Mucosa of rectum (tissue), 2 donors: Measurements from ENCODE around the gene TMEM139.
"Not testable (repeated sequence)": the region's sequence is repeated elsewhere in the genome, so short reads cannot be mapped to it uniquely, and the experiment has no call there.

ENCODE experiments used
- H3K27ac ChIP-seq, 2 donors: one replicate each; pipeline ENCODE4 v1.7.0; 2013; ENCODE audit warnings: inconsistent platforms in 2 of 2, low read depth in 2 of 2, low read length in 2 of 2
- H3K27me3 ChIP-seq, 2 donors: one replicate each; pipeline ENCODE4 v1.7.0; 2013; ENCODE audit warnings: low read length in 2 of 2; ENCODE audit not compliant: control insufficient read depth in 2 of 2, insufficient read depth in 2 of 2
- H3K36me3 ChIP-seq, 2 donors: one replicate each; pipeline ENCODE4 v1.7.0; 2013; ENCODE audit warnings: low read length in 2 of 2; ENCODE audit not compliant: control insufficient read depth in 2 of 2, insufficient read depth in 2 of 2
- H3K4me1 ChIP-seq, 2 donors: one replicate each; pipeline ENCODE4 v1.7.0; 2013; ENCODE audit warnings: low read length in 2 of 2, mild to moderate bottlenecking in 1 of 2; ENCODE audit not compliant: control insufficient read depth in 2 of 2, insufficient read depth in 2 of 2
- H3K4me3 ChIP-seq, 2 donors: one replicate each; pipeline ENCODE4 v1.7.0; 2013; ENCODE audit warnings: low read length in 2 of 2
- H3K9ac ChIP-seq, 2 donors: one replicate each; pipeline ENCODE4 v1.7.0; 2013; ENCODE audit warnings: low read length in 2 of 2, low read depth in 1 of 2, mild to moderate bottlenecking in 1 of 2
- H3K9me3 ChIP-seq, 2 donors: one replicate each; pipeline ENCODE4 v1.7.0; 2013; ENCODE audit warnings: low read length in 2 of 2; ENCODE audit not compliant: control insufficient read depth in 2 of 2
- donor health status: healthy.
- donor health status: Normal muscosa, but diverticular disease.

The TMEM139 gene

DNA sequence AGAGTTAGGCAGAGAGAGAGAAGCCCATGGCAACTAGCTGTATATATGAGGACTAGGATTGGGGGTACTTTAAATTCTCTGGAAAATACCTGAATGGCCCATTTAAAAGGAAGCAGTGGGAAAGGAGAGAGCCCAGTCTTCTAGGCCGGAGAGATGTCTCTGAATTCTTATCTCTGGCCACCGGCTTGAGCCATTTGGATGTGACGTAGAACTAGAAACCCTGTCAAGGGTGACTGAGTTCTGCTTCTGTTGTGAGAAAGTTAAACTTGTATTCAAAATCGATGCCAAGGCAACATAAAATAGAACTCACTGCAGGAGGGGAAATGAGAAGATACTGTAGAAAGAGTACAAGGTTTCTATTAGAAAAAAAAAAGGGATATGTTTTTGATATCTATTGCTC is 27.8 kb upstream of the TMEM139 start:
- H3K4me1 ChIP-seq, result peaks cover 0 to 6% of the 10 kb centered on the region in 2 donors
- no peak overlapping the region for H3K9ac ChIP-seq
- no peaks in the 10 kb centered on the region for H3K27me3 ChIP-seq
- H3K4me3 ChIP-seq, result no peak overlapping the region
- H3K27ac ChIP-seq, result no peak overlapping the region
- no peaks in the 10 kb centered on the region for H3K36me3 ChIP-seq
- H3K9me3 ChIP-seq, result no peaks in the 10 kb centered on the region

DNA sequence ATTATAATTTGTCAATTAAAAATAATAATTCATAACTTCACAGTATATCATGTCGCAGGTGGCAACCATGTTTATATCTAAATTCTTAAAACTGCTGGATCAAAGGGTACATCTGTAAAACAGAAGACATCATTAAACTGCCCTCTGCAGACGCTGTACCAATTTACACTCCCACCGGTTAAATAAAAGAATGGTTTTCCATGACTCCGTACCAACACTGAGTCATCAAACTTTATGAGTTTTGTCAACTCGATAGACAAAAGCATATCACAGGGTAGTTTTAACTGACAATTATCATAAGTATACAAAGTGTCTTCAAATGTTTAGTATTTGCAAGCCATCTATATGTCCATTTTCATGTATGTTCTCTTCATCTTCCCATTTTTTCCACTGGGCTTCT is 27.3 kb upstream of the TMEM139 start:
- Histone ChIP-seq H3K36me3 (no peaks in the 10 kb centered on the region), H3K27ac (no peak overlapping the region), H3K4me3 (no peak overlapping the region), H3K9me3 (no peaks in the 10 kb centered on the region), H3K9ac (no peak overlapping the region), H3K4me1 (peaks cover 0 to 6% of the 10 kb centered on the region in 2 donors), H3K27me3 (no peaks in the 10 kb centered on the region)

DNA sequence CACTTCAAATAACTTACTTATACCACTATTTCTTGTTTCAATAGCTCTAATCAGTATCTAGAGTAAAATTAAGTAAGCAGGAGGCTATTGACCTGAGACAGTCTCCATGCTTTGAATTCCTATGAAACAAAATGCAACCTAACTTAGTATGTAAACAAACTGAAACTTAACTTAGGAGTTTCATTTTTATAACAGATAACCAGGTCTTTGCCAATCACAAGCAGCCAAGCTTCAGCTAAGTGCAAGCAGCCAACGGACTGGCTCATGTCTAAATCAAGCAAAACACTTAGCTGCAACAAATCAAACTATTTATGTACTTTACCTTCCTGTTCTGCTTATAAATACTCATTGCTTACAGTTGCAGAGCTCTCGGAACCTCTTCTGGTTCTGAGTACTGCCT is 25.9 kb upstream of the TMEM139 start:
- no peaks in the 10 kb centered on the region for H3K9me3 ChIP-seq
- peak overlapping the region in 1 of 2 donors; percentile 5 for H3K9ac ChIP-seq
- H3K36me3 ChIP-seq, result no peaks in the 10 kb centered on the region
- H3K27ac ChIP-seq, result no peak overlapping the region
- H3K27me3 ChIP-seq, result no peaks in the 10 kb centered on the region
- H3K4me1 ChIP-seq, result peaks cover 6 to 9% of the 10 kb centered on the region in 2 donors
- peak overlapping the region in 1 of 2 donors; percentile 39 for H3K4me3 ChIP-seq

DNA sequence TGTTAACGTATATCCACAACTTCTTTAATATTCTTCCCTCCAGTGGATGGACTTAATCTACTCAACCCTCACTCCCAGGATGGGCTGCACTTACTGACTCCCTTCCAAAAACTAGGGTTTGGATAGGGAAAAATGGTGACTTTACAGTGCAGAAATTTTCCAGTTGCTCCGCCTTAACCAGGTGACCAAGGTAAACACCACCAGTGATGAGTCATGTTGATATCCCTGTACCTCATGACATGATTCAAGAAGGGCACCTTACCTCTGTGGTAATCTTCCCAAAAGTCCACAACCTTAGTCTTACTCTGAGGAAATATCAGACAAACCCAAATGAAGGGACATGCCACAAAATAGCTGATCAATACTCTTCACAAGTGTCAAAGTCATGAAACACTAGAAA is 25.0 kb upstream of the TMEM139 start:
- Histone ChIP-seq H3K4me1 (peaks cover 10 to 14% of the 10 kb centered on the region in 2 donors), H3K27me3 (no peaks in the 10 kb centered on the region), H3K36me3 (peaks cover 0 to 2% of the 10 kb centered on the region in 2 donors), H3K9ac (no peak overlapping the region), H3K9me3 (no peaks in the 10 kb centered on the region), H3K4me3 (no peak overlapping the region), H3K27ac (no peak overlapping the region)

DNA sequence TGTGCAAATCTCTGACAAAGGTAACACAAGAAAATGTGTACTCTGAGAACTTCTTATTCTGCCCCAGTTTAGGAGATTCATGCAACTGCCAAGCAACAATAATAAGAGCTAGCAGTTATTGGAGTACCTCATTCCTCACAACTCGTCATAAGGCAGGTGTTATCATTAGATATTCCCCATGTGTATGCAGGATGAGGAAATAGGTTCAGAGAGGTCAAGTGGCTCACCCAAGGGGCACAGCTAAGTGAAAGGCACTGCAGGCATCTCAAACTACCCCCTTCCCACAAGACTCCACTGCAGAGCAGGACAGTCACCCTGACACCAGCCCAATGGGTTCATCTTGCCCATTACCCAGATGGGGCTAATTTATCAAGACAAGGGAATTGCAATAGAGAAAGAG is 22.9 kb upstream of the TMEM139 start:
- peaks cover 2 to 14% of the 10 kb centered on the region in 2 donors for H3K36me3 ChIP-seq
- H3K9me3 ChIP-seq, result no peaks in the 10 kb centered on the region
- peaks cover 14 to 22% of the 10 kb centered on the region in 2 donors for H3K4me1 ChIP-seq
- no peak overlapping the region for H3K9ac ChIP-seq
- no peak overlapping the region for H3K27ac ChIP-seq
- H3K27me3 ChIP-seq, result no peaks in the 10 kb centered on the region
- no peak overlapping the region for H3K4me3 ChIP-seq

DNA sequence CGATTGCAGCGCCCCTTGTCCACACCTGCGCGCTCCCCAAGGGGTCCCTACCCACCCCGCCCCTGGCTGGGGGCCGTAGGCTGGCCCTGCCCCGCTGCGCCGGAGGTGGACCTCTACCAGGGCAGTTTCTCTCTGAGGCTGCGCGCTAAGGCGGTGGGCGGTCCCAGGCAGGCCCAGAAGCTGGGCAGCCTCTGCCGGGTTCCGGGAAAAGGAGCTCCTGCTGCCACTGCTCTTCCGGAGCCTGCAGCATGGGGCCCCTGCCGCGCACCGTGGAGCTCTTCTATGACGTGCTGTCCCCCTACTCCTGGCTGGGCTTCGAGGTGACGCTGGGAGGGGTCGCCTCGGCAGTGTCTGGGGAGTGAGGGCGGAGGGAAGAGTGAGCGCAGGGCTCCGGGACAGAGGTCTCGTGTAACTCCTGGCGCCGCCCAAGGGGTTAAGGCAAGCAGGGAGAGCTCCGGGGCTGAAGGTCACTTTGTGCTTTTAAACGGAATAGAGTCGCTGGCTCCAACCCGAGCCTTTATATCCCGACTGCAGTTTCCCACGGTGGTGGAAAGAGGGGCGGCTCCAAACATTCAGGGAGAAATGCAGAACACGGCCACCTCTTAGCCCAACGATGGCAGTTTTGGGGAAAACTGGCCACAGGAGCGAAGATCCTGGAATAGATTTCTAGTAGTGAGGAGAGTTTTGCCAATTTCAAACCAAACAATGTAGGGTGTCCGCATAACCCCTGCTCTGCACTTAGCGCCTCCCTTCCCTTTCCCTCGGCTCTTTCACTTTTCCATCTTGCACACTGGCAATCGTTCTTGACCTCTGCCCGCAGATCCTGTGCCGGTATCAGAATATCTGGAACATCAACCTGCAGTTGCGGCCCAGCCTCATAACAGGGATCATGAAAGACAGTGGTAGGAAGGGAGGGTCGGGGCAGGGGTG is 21.2 kb upstream of the TMEM139 start, which contains the start of gene GSTK1:
TSS of gene GSTK1 (plus strand) at position 176 of the 930 bp plus-strand sequence. CDS start at position 249, 73 bp downstream.
- peak within 1 kb of the TSS; percentile 82 to 84 for H3K9ac ChIP-seq
- no peaks in the 10 kb centered on the region for H3K9me3 ChIP-seq
- peaks cover 17 to 36% of the 10 kb centered on the region in 2 donors for H3K4me1 ChIP-seq
- peak within 1 kb of the TSS; percentile 75 to 90 for H3K4me3 ChIP-seq
- H3K27ac ChIP-seq, result peak within 1 kb of the TSS; percentile 88 to 95
- H3K27me3 ChIP-seq, result no peaks in the 10 kb centered on the region
- H3K36me3 ChIP-seq, result peaks cover 14 to 28% of the 10 kb centered on the region in 2 donors

DNA sequence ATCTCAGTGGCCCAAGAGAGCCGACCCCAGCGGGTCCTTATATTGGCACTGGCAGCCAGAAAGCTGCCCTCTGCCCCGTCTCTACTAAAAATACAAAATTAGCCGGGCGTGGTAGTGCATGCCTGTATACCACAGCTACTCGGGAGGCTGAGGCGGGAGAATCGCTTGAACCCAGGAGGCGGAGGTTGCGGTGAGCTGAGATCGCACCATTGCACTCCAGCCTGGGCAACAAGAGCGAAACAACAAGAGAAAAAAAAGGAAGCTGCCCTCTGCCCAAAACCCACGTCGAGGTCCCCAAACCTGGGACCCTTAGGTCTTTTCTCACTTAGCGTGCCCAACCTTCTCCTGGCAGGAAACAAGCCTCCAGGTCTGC is 20.6 kb upstream of the TMEM139 start:
- H3K27me3 ChIP-seq, H3K9me3 ChIP-seq: not testable (repeated sequence)
- Histone ChIP-seq H3K27ac (peak overlapping the region; percentile 88 to 95), H3K36me3 (peaks cover 20 to 34% of the 10 kb centered on the region in 2 donors), H3K4me3 (peak overlapping the region; percentile 75 to 90), H3K9ac (peak overlapping the region; percentile 82 to 84), H3K4me1 (peaks cover 21 to 37% of the 10 kb centered on the region in 2 donors)

DNA sequence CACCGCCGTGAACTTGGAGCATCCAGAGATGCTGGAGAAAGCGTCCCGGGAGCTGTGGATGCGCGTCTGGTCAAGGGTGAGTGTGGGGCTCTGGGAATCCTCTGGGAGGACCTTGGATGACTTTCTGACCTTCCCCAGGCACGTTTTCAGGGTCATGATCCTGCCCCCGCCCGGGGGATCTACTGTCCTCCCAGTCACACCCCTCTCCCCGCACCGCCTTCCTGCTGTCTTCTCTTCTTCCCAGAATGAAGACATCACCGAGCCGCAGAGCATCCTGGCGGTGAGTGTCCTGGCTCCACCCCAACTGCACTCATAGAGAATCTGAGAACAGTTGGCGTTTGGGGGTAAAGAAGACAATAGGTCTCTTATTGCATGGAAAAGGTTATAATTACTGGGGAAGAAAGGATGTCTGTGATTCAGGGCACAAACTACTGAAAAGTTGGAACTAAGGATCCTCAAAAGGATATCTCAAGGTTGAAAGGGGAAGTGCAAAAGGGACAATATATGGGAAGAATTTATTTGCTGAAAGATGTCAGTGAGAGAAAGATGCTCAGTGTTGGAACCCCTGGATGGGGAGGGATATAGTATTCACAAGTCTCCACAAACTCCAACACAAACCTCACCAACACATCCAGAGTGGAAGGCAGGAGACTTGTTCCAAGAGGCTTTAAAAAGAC is 19.6 kb upstream of the TMEM139 start:
- Histone ChIP-seq H3K36me3 (peaks cover 20 to 40% of the 10 kb centered on the region in 2 donors), H3K27me3 (no peaks in the 10 kb centered on the region), H3K4me1 (peaks cover 21 to 45% of the 10 kb centered on the region in 2 donors), H3K9ac (peak overlapping the region in 1 of 2 donors; percentile 82), H3K27ac (no peak overlapping the region), H3K9me3 (no peaks in the 10 kb centered on the region), H3K4me3 (peak overlapping the region; percentile 75 to 90)

DNA sequence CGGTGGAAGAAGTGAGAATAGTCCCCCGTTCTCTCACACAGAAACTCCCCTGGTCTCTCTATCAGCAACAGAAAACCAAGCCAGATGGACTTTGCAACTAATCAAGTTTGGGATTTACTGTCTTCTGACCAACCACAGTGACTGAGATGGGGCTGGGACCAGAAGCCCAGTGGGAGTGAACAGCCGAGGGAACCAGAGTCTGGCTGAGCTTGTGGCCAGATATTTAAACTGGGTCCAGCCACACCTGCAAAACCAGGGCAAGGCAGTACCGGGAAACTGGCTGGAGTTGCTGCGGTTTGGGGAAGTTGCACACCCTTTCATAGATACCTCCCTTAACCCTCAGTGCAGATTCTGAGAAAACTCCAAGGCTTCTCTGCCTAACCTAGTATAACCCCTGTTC is 15.5 kb upstream of the TMEM139 start:
- peak overlapping the region; percentile 67 to 79 for H3K27ac ChIP-seq
- H3K4me3 ChIP-seq, result no peak overlapping the region
- no peaks in the 10 kb centered on the region for H3K27me3 ChIP-seq
- no peaks in the 10 kb centered on the region for H3K9me3 ChIP-seq
- peaks cover 20 to 40% of the 10 kb centered on the region in 2 donors for H3K36me3 ChIP-seq
- peak overlapping the region in 1 of 2 donors; percentile 58 for H3K9ac ChIP-seq
- H3K4me1 ChIP-seq, result peaks cover 16 to 42% of the 10 kb centered on the region in 2 donors

DNA sequence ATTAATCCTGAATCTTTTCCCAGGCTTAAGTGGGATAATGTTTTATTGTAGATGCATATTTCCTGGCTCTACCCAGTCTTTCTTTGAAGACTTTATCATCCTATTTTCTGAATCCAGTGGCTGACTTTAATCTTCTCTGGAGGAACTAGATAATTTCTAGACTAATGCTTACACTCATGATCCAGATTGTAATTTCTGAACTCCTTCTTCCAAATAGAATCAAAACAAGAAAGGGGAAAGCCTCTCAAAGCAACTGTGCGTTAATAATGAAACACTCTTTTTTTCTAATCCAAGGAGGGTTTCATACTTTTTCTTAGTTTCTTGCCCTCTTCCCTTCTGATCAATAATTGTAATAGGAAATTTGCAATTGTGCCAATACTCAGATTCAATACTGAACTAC is 13.5 kb upstream of the TMEM139 start:
- no peak overlapping the region for H3K9ac ChIP-seq
- no peak overlapping the region for H3K4me3 ChIP-seq
- peaks cover 20 to 29% of the 10 kb centered on the region in 2 donors for H3K36me3 ChIP-seq
- H3K4me1 ChIP-seq, result peaks cover 7 to 29% of the 10 kb centered on the region in 2 donors
- no peak overlapping the region for H3K27ac ChIP-seq
- no peaks in the 10 kb centered on the region for H3K27me3 ChIP-seq
- no peaks in the 10 kb centered on the region for H3K9me3 ChIP-seq
